Loucy (cell line): Measurements from ENCODE around the gene CYFIP1.

Source experiments
- H2AFZ ChIP-seq: fragments of 200-600 bp; sonication (generic); 2 replicates; pipeline ENCODE4 v1.6.0; 2016; ENCODE audit warnings: antibody characterized with exemption, mild to moderate bottlenecking, low read length, moderate library complexity
- H3F3A ChIP-seq: fragments of 200-600 bp; 2 replicates; pipeline ENCODE4 v1.6.0; 2016; ENCODE audit warnings: antibody characterized with exemption, low read depth, mild to moderate bottlenecking
- H3K27me3 ChIP-seq: fragments of 200-600 bp; sonication (generic); 2 replicates; pipeline ENCODE4 v1.6.1; 2014; ENCODE audit warnings: low read length, mild to moderate bottlenecking; ENCODE audit not compliant: insufficient read depth, poor library complexity, severe bottlenecking
- H3K36me3 ChIP-seq: fragments of 200-600 bp; sonication (generic); 2 replicates; pipeline ENCODE4 v1.6.1; 2016; ENCODE audit warnings: low read length; ENCODE audit not compliant: insufficient read depth
- H3K4me1 ChIP-seq: fragments of 200-600 bp; sonication (generic); 2 replicates; pipeline ENCODE4 v1.5.1; 2014; ENCODE audit warnings: low read length, mild to moderate bottlenecking; ENCODE audit not compliant: insufficient read depth, poor library complexity, severe bottlenecking
- H3K4me2 ChIP-seq: fragments of 200-600 bp; sonication (generic); 2 replicates; pipeline ENCODE4 v1.6.0; 2014; ENCODE audit warnings: antibody characterized with exemption, low read length, low read depth, mild to moderate bottlenecking; ENCODE audit not compliant: poor library complexity, severe bottlenecking
- H3K4me3 ChIP-seq: fragments of 200-600 bp; sonication (generic); 2 replicates; pipeline ENCODE4 v1.5.1; 2014; ENCODE audit warnings: low read length, mild to moderate bottlenecking, mixed read lengths; ENCODE audit not compliant: poor library complexity, severe bottlenecking
- H3K79me2 ChIP-seq: fragments of 200-600 bp; sonication (generic); 2 replicates; pipeline ENCODE4 v1.6.1; 2014; ENCODE audit warnings: low read length; ENCODE audit not compliant: insufficient read depth
- H3K9ac ChIP-seq: fragments of 200-600 bp; sonication (generic); 2 replicates; pipeline ENCODE4 v1.6.0; 2014; ENCODE audit warnings: mild to moderate bottlenecking, low read depth, low read length, moderate library complexity; ENCODE audit not compliant: poor library complexity, severe bottlenecking
- H3K9me2 ChIP-seq: fragments of 200-600 bp; sonication (generic); replicated peaks from 2 replicates; pipeline ENCODE4 v1.6.1; 2016; ENCODE audit warnings: low read depth, low read length, mixed read lengths
- H3K9me3 ChIP-seq: fragments of 200-600 bp; sonication (generic); 2 replicates; pipeline ENCODE4 v1.6.1; 2014; ENCODE audit warnings: mild to moderate bottlenecking, antibody characterized with exemption, low read length, low read depth; ENCODE audit not compliant: insufficient read depth
- H4K20me1 ChIP-seq: fragments of 200-600 bp; sonication (generic); 2 replicates; pipeline ENCODE4 v1.6.0; 2014; ENCODE audit warnings: antibody characterized with exemption, low read length, mild to moderate bottlenecking; ENCODE audit not compliant: insufficient read depth, poor library complexity, severe bottlenecking
- EZH2phosphoT487 ChIP-seq: fragments of 200-600 bp; IDR thresholded peaks from 2 replicates; pipeline ENCODE4 v1.6.1; 2018; ENCODE audit warnings: antibody characterized with exemption, mild to moderate bottlenecking, moderate library complexity, borderline replicate concordance
- TF ChIP-seq, protein P1 (sequence below): fragments of 200-600 bp; sonication (generic); conservative IDR thresholded peaks from 2 replicates; pipeline ENCODE4 v1.5.1; 2014; ENCODE audit warnings: mild to moderate bottlenecking, antibody characterized with exemption, low read length

CYFIP1 gene

GRCh38 chr15:22904736-22905135 lies 75.4 kb downstream of the CYFIP1 start:
- Histone ChIP-seq H3K9me3 (no peaks in the 10 kb centered on the region), H3F3A (no peaks in the 10 kb centered on the region), H3K79me2 (no peaks in the 10 kb centered on the region), H3K9ac (no peak overlapping the region), H2AFZ (no peak overlapping the region), H3K4me2 (no peak overlapping the region), H3K4me1 (no peaks in the 10 kb centered on the region), H3K4me3 (no peak overlapping the region), H3K9me2 (no peaks in the 10 kb centered on the region), H3K27me3 (no peaks in the 10 kb centered on the region), H4K20me1 (no peaks in the 10 kb centered on the region), H3K36me3 (no peaks in the 10 kb centered on the region)
- TF ChIP-seq EZH2phosphoT487 = no peak
- TF ChIP-seq, protein P1, sequence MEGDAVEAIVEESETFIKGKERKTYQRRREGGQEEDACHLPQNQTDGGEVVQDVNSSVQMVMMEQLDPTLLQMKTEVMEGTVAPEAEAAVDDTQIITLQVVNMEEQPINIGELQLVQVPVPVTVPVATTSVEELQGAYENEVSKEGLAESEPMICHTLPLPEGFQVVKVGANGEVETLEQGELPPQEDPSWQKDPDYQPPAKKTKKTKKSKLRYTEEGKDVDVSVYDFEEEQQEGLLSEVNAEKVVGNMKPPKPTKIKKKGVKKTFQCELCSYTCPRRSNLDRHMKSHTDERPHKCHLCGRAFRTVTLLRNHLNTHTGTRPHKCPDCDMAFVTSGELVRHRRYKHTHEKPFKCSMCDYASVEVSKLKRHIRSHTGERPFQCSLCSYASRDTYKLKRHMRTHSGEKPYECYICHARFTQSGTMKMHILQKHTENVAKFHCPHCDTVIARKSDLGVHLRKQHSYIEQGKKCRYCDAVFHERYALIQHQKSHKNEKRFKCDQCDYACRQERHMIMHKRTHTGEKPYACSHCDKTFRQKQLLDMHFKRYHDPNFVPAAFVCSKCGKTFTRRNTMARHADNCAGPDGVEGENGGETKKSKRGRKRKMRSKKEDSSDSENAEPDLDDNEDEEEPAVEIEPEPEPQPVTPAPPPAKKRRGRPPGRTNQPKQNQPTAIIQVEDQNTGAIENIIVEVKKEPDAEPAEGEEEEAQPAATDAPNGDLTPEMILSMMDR = no peak

DNA sequence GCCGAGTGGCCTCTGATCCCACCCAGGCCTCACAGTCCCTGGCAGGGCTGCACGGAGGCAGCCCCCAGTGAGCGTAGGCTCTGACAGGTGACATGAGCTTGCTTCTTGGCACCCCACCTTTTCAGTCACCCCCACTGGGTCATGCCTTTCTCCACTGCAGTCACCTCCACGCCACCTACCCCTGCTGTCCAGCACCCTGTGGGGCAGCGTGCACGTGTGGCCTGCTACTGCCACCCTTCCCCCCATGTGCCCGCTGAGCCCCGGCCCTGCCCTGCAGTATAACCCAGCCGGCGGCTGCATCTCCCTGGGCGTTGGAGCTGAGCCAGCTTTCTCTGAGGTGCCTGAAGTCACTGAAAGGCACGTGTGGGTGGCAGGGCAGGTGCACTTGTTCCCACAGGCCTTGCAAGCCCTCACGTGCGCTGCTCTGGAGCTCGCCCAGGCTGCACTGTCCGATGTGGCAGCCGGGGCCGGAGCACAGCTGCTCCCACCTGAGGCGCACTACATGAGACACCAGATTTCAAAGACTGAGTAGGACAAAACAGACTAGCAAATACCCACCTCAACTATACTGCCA lies 76.1 kb downstream of the CYFIP1 start:
- H3K79me2 ChIP-seq = no peaks in the 10 kb centered on the region
- no peak overlapping the region for H2AFZ ChIP-seq
- H3K4me2 ChIP-seq = no peak overlapping the region
- H3F3A ChIP-seq = no peaks in the 10 kb centered on the region
- no peaks in the 10 kb centered on the region for H3K4me1 ChIP-seq
- no peaks in the 10 kb centered on the region for H3K27me3 ChIP-seq
- H3K9ac ChIP-seq = no peak overlapping the region
- no peaks in the 10 kb centered on the region for H4K20me1 ChIP-seq
- H3K9me2 ChIP-seq = no peaks in the 10 kb centered on the region
- H3K4me3 ChIP-seq = no peak overlapping the region
- no peaks in the 10 kb centered on the region for H3K9me3 ChIP-seq
- H3K36me3 ChIP-seq = no peaks in the 10 kb centered on the region
- TF ChIP-seq, protein P1 = no peak
- no peak for TF ChIP-seq EZH2phosphoT487

DNA sequence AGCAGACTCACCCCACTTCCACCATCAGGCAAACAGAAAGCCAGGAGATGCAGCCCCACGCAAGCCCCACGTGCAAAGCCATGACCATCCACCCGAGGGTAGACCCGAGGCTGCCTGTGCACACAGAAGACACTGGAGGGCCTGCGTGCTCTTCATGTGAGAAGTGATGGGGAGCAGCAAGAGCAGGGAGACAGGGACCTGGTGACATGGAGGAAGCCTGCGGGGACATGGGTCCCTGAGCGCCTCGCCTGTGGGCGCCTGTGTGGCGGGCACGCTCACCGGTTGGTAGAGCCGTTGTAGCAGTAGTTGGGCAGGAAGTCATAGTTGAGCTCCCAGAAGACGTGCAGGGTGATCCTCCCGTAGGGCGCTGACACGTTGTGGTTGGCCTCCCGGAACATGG lies 76.7 kb downstream of the CYFIP1 start:
- H2AFZ ChIP-seq = no peak overlapping the region
- H3K4me2 ChIP-seq = no peak overlapping the region

More for the DNA sequence above, 76.7 kb downstream of the CYFIP1 start:
- Histone ChIP-seq H3K4me1 (no peaks in the 10 kb centered on the region), H3K9ac (no peak overlapping the region), H3F3A (no peaks in the 10 kb centered on the region), H3K36me3 (no peaks in the 10 kb centered on the region), H3K9me3 (no peaks in the 10 kb centered on the region), H3K27me3 (no peaks in the 10 kb centered on the region), H3K79me2 (no peaks in the 10 kb centered on the region), H4K20me1 (no peaks in the 10 kb centered on the region), H3K4me3 (no peak overlapping the region), H3K9me2 (no peaks in the 10 kb centered on the region)
- TF ChIP-seq, protein P1 = no peak
- TF ChIP-seq EZH2phosphoT487 = no peak
